Activated naive CD8-positive, alpha-beta T cell treated with anti-CD3 and anti-CD28 coated beads, Interleukin-2, amount 10 ng/mL, durations not matched to agents 7 days and 5 days (primary cell): ENCODE data around the gene GPRC5C. TPM values are rescaled to one million over a fixed set of nuclear protein-coding genes. Genes with fewer than 3 reads are reported as not detected.

Experiments
- ATAC-seq: fragments of 150-1000 bp; cut with Tn5 transposase; one replicate; pipeline ENCODE4 v1.10.0; 2021; ENCODE audit warnings: low read depth, moderate library complexity
- POLR2A ChIA-PET: fragments of 350-600 bp; sonication (Branson Sonifier 250); formaldehyde crosslinking; loops from one replicate; lab custom pipeline; 2021; ENCODE audit warnings: antibody characterized with exemption; lab: Charles Lee
- DNase-seq: peaks from one replicate; pipeline ENCODE4 v3.0.0; 2021
- H3K27ac Mint-ChIP-seq: one replicate; pipeline ENCODE4 v1.8.0; 2022; ENCODE audit warnings: mild to moderate bottlenecking, mixed read lengths
- H3K27me3 Mint-ChIP-seq: one replicate; pipeline ENCODE4 v1.8.0; 2022; ENCODE audit warnings: mild to moderate bottlenecking, moderate library complexity, mixed read lengths
- H3K36me3 Mint-ChIP-seq: one replicate; pipeline ENCODE4 v1.8.0; 2021; ENCODE audit warnings: mild to moderate bottlenecking, mixed read lengths
- H3K4me1 Mint-ChIP-seq: one replicate; pipeline ENCODE4 v1.8.0; 2021; ENCODE audit warnings: mixed read lengths
- H3K4me3 Mint-ChIP-seq: one replicate; pipeline ENCODE4 v1.8.0; 2022; ENCODE audit warnings: mild to moderate bottlenecking, moderate library complexity, mixed read lengths
- H3K9me3 Mint-ChIP-seq: one replicate; pipeline ENCODE4 v1.8.0; 2021; ENCODE audit warnings: mixed read lengths
- total RNA-seq, 2 experiments: library from RNA; stranded (reverse); gene quantifications; one replicate each; pipeline ENCODE4 v1.2.3, GENCODE V29; 2021

GPRC5C gene
- total RNA-seq, 2 experiments from 2014 or later, result not detected

GRCh38 chr17:74414510-74414909 lies 17.4 kb upstream of the GPRC5C start:
- Mint-ChIP-seq H3K27ac (no peak overlapping the region), H3K4me1 (peaks cover 6% of the 10 kb centered on the region), H3K4me3 (no peak overlapping the region), H3K36me3 (peaks cover 1% of the 10 kb centered on the region), H3K27me3 (peaks cover 10% of the 10 kb centered on the region), H3K9me3 (peaks cover 1% of the 10 kb centered on the region)
- ATAC-seq (no peak), DNase-seq (no peak)
- POLR2A ChIA-PET, result no interaction called here

GRCh38 chr17:74415608-74416396 lies 16.1 kb upstream of the GPRC5C start:
- H3K4me3 Mint-ChIP-seq, result no peak overlapping the region
- ATAC-seq (no peak), DNase-seq (no peak)
- H3K4me1 Mint-ChIP-seq, result peaks cover under 1% of the 10 kb centered on the region
- no peaks in the 10 kb centered on the region for H3K9me3 Mint-ChIP-seq
- no peaks in the 10 kb centered on the region for H3K36me3 Mint-ChIP-seq
- no peak overlapping the region for H3K27ac Mint-ChIP-seq
- H3K27me3 Mint-ChIP-seq, result peaks cover 13% of the 10 kb centered on the region
- POLR2A ChIA-PET, result no interaction called here

- Mint-ChIP-seq H3K9me3 (no peaks in the 10 kb centered on the region), H3K4me1 (no peaks in the 10 kb centered on the region), H3K27me3 (peaks cover 9% of the 10 kb centered on the region), H3K36me3 (no peaks in the 10 kb centered on the region), H3K4me3 (no peak overlapping the region), H3K27ac (no peak overlapping the region)
- ATAC-seq (no peak), DNase-seq (no peak)
- POLR2A ChIA-PET, result interaction anchor here (0.5 kb wide), 1 partner anchor 19 kb away, joined by 3 read pairs; no protein-coding TSS in a partner anchor
These were observed 14.5 kb upstream of the GPRC5C start for GRCh38 chr17:74417178-74418045.

- Mint-ChIP-seq H3K4me3 (no peak overlapping the region), H3K4me1 (no peaks in the 10 kb centered on the region), H3K9me3 (no peaks in the 10 kb centered on the region), H3K36me3 (no peaks in the 10 kb centered on the region), H3K27me3 (peaks cover 9% of the 10 kb centered on the region), H3K27ac (no peak overlapping the region)
- ATAC-seq (no peak), DNase-seq (no peak)
- POLR2A ChIA-PET, result no interaction called here
These were observed 11.9 kb upstream of the GPRC5C start for GRCh38 chr17:74419928-74420411.

- DNase-seq (no peak), ATAC-seq (no peak)
- Mint-ChIP-seq H3K9me3 (no peaks in the 10 kb centered on the region), H3K36me3 (no peaks in the 10 kb centered on the region), H3K27me3 (peaks cover 25% of the 10 kb centered on the region), H3K4me1 (no peaks in the 10 kb centered on the region), H3K27ac (no peak overlapping the region), H3K4me3 (no peak overlapping the region)
- POLR2A ChIA-PET, result no interaction called here
These were observed 7.8 kb upstream of the GPRC5C start for GRCh38 chr17:74424117-74424516.

- Mint-ChIP-seq H3K4me3 (no peak overlapping the region), H3K36me3 (no peaks in the 10 kb centered on the region), H3K4me1 (no peaks in the 10 kb centered on the region), H3K9me3 (no peaks in the 10 kb centered on the region), H3K27ac (no peak overlapping the region), H3K27me3 (peaks cover 26% of the 10 kb centered on the region)
- ATAC-seq, result no peak
- POLR2A ChIA-PET, result no interaction called here
- DNase-seq, result no peak
These were observed 7.2 kb upstream of the GPRC5C start for GRCh38 chr17:74424657-74425056.

GRCh38 chr17:74426551-74427047 lies 5.3 kb upstream of the GPRC5C start:
- H3K4me3 Mint-ChIP-seq, result no peak overlapping the region

GRCh38 chr17:74427048-74427762 lies 4.7 kb upstream of the GPRC5C start:
- H3K9me3 Mint-ChIP-seq, result no peaks in the 10 kb centered on the region
- POLR2A ChIA-PET, result no interaction called here
- ATAC-seq, result no peak
- H3K36me3 Mint-ChIP-seq, result no peaks in the 10 kb centered on the region
- H3K27me3 Mint-ChIP-seq, result peaks cover 45% of the 10 kb centered on the region
- DNase-seq, result no peak
- peaks cover 6% of the 10 kb centered on the region for H3K4me1 Mint-ChIP-seq
- no peak overlapping the region for H3K27ac Mint-ChIP-seq
- H3K4me3 Mint-ChIP-seq, result no peak overlapping the region

More at GRCh38 chr17:74426551-74427047, 5.3 kb upstream of the GPRC5C start:
- Mint-ChIP-seq H3K36me3 (no peaks in the 10 kb centered on the region), H3K4me1 (peaks cover 6% of the 10 kb centered on the region), H3K27ac (no peak overlapping the region), H3K27me3 (peaks cover 41% of the 10 kb centered on the region), H3K9me3 (no peaks in the 10 kb centered on the region)
- DNase-seq, result no peak
- no peak for ATAC-seq
- POLR2A ChIA-PET, result no interaction called here

GRCh38 chr17:74427763-74428153 lies 4.1 kb upstream of the GPRC5C start:
- Mint-ChIP-seq H3K4me1 (peaks cover 6% of the 10 kb centered on the region), H3K4me3 (no peak overlapping the region), H3K27ac (no peak overlapping the region), H3K9me3 (no peaks in the 10 kb centered on the region), H3K36me3 (no peaks in the 10 kb centered on the region), H3K27me3 (peaks cover 47% of the 10 kb centered on the region)
- POLR2A ChIA-PET, result no interaction called here
- DNase-seq, result no peak
- ATAC-seq, result no peak

- peaks cover 6% of the 10 kb centered on the region for H3K4me1 Mint-ChIP-seq
- no peak overlapping the region for H3K4me3 Mint-ChIP-seq
- no peak for ATAC-seq
- peaks cover 62% of the 10 kb centered on the region for H3K27me3 Mint-ChIP-seq
- no peak for DNase-seq
- H3K27ac Mint-ChIP-seq, result no peak overlapping the region
- H3K36me3 Mint-ChIP-seq, result no peaks in the 10 kb centered on the region
- POLR2A ChIA-PET, result no interaction called here
- H3K9me3 Mint-ChIP-seq, result no peaks in the 10 kb centered on the region
These were observed 2.1 kb upstream of the GPRC5C start for GRCh38 chr17:74429604-74430384.

GRCh38 chr17:74430385-74430705 lies 1.5 kb upstream of the GPRC5C start:
- Mint-ChIP-seq H3K36me3 (no peaks in the 10 kb centered on the region), H3K27ac (no peak overlapping the region), H3K27me3 (peaks cover 59% of the 10 kb centered on the region), H3K9me3 (no peaks in the 10 kb centered on the region), H3K4me1 (peaks cover 6% of the 10 kb centered on the region), H3K4me3 (no peak overlapping the region)
- no peak for DNase-seq
- POLR2A ChIA-PET, result no interaction called here
- ATAC-seq, result no peak

- Mint-ChIP-seq H3K4me3 (peak overlapping the region; percentile 39), H3K27ac (no peak overlapping the region), H3K36me3 (no peaks in the 10 kb centered on the region), H3K27me3 (peaks cover 56% of the 10 kb centered on the region), H3K9me3 (no peaks in the 10 kb centered on the region), H3K4me1 (peaks cover 6% of the 10 kb centered on the region)
- ATAC-seq (peak; percentile 16), DNase-seq (no peak)
- POLR2A ChIA-PET, result no interaction called here
These were observed 951 bp upstream of the GPRC5C start for GRCh38 chr17:74430706-74431567.
